ENCODE results near the gene FOXP1.

Gene FOXP1

GRCh38 chr3:71583566-71584393 is at the start of gene FOXP1:
TSS of gene FOXP1 (minus strand) at chr3:71583728. CDS start at chr3:71198381, 385,347 bp downstream.
- H3F3A ChIP-seq (ENCODE audit: insufficient read depth, low read length), result 0 out of 2 replicates have a peak, but pooled peaks cover 3% of the 10 kb centered on the region
- peaks cover 42% of the 10 kb centered on the region for H3K4me1 ChIP-seq (ENCODE audit: insufficient read depth, low read length, severe bottlenecking)
- no peaks in the 10 kb centered on the region for H4K20me1 ChIP-seq (ENCODE audit: insufficient read depth, low read length)
- peaks cover 28% of the 10 kb centered on the region for H3K79me2 ChIP-seq (ENCODE audit: insufficient read depth, low read length)
- H3K9ac ChIP-seq (ENCODE audit: low read length), result peak within 1 kb of the TSS; percentile 96
- H2AFZ ChIP-seq (ENCODE audit: low read length), result no peak within 1 kb of the TSS
- TF ChIP-seq EZH2 (IDR thresholded peaks at IDR 0.05; ENCODE audit: borderline replicate concordance, low read length) (no peak), CTCF (IDR thresholded peaks at IDR 0.05; ENCODE audit: low read length) (no peak)
- peak within 1 kb of the TSS; percentile 98 for H3K27ac ChIP-seq (ENCODE audit: low read depth, low read length, poor library complexity, severe bottlenecking)
- H3K9me2 ChIP-seq (ENCODE audit: low read depth, low read length), result no peaks in the 10 kb centered on the region
- H3K27me3 ChIP-seq (ENCODE audit: insufficient read depth, low read length), result no peaks in the 10 kb centered on the region
- no peaks in the 10 kb centered on the region for H3K9me3 ChIP-seq (ENCODE audit: low read length)
- peaks cover 20% of the 10 kb centered on the region; the same call in 1 of the 2 replicates for H3K36me3 ChIP-seq (ENCODE audit: insufficient read depth, low read length)
- H3K4me2 ChIP-seq (ENCODE audit: low read length), result peak within 1 kb of the TSS; percentile 96
- peak within 1 kb of the TSS; percentile 93 for H3K4me3 ChIP-seq (ENCODE audit: low read depth, low read length, poor library complexity, severe bottlenecking)

- Histone ChIP-seq H3K4me1 (ENCODE audit: insufficient read depth, low read length, severe bottlenecking) (no peaks in the 10 kb centered on the region), H3K79me2 (ENCODE audit: insufficient read depth, low read length) (no peaks in the 10 kb centered on the region), H3K36me3 (ENCODE audit: insufficient read depth, low read length) (no peaks in the 10 kb centered on the region), H3K27ac (ENCODE audit: low read depth, low read length, poor library complexity, severe bottlenecking) (no peak overlapping the region), H2AFZ (ENCODE audit: low read length) (no peak overlapping the region), H3K9me2 (ENCODE audit: low read depth, low read length) (no peaks in the 10 kb centered on the region), H3F3A (ENCODE audit: insufficient read depth, low read length) (no peaks in the 10 kb centered on the region), H3K9ac (ENCODE audit: low read length) (no peak overlapping the region), H3K9me3 (ENCODE audit: low read length) (no peaks in the 10 kb centered on the region), H3K27me3 (ENCODE audit: insufficient read depth, low read length) (no peaks in the 10 kb centered on the region; the same call in 1 of the 2 replicates), H3K4me2 (ENCODE audit: low read length) (no peak overlapping the region), H4K20me1 (ENCODE audit: insufficient read depth, low read length) (no peaks in the 10 kb centered on the region), H3K4me3 (ENCODE audit: low read depth, low read length, poor library complexity, severe bottlenecking) (no peak overlapping the region)
- TF ChIP-seq CTCF (IDR thresholded peaks at IDR 0.05; ENCODE audit: low read length) (no peak), EZH2 (IDR thresholded peaks at IDR 0.05; ENCODE audit: borderline replicate concordance, low read length) (no peak)
These were observed 46.2 kb upstream of the FOXP1 start for GRCh38 chr3:71629711-71630110.

GRCh38 chr3:71629289-71629688 is 45.8 kb upstream of the FOXP1 start:
- Histone ChIP-seq H3K27me3 (ENCODE audit: insufficient read depth, low read length) (no peaks in the 10 kb centered on the region; the same call in 1 of the 2 replicates), H4K20me1 (ENCODE audit: insufficient read depth, low read length) (no peaks in the 10 kb centered on the region), H3K9me2 (ENCODE audit: low read depth, low read length) (no peaks in the 10 kb centered on the region), H3K79me2 (ENCODE audit: insufficient read depth, low read length) (no peaks in the 10 kb centered on the region), H3F3A (ENCODE audit: insufficient read depth, low read length) (no peaks in the 10 kb centered on the region), H3K4me2 (ENCODE audit: low read length) (no peak overlapping the region), H3K27ac (ENCODE audit: low read depth, low read length, poor library complexity, severe bottlenecking) (no peak overlapping the region), H3K4me1 (ENCODE audit: insufficient read depth, low read length, severe bottlenecking) (no peaks in the 10 kb centered on the region), H3K4me3 (ENCODE audit: low read depth, low read length, poor library complexity, severe bottlenecking) (no peak overlapping the region), H2AFZ (ENCODE audit: low read length) (no peak overlapping the region), H3K36me3 (ENCODE audit: insufficient read depth, low read length) (no peaks in the 10 kb centered on the region), H3K9ac (ENCODE audit: low read length) (no peak overlapping the region), H3K9me3 (ENCODE audit: low read length) (no peaks in the 10 kb centered on the region)
- TF ChIP-seq CTCF (IDR thresholded peaks at IDR 0.05; ENCODE audit: low read length) (no peak), EZH2 (IDR thresholded peaks at IDR 0.05; ENCODE audit: borderline replicate concordance, low read length) (no peak)
